Activated CD8-positive, alpha-beta memory T cell treated with anti-CD3 and anti-CD28 coated beads for 48 hours (primary cell): Measurements from ENCODE around the gene LDB3.
"Not testable (repeated sequence)": the region's sequence is repeated elsewhere in the genome, so short reads cannot be mapped to it uniquely, and the experiment has no call there.

Experiments used
- DNase-seq, 3 experiments: peaks; one replicate each; pipeline ENCODE4 v3.0.0-alpha.2; 2020; ENCODE audit warnings: low read depth in 2 of 3, low spot score in 2 of 3

LDB3 gene

DNA sequence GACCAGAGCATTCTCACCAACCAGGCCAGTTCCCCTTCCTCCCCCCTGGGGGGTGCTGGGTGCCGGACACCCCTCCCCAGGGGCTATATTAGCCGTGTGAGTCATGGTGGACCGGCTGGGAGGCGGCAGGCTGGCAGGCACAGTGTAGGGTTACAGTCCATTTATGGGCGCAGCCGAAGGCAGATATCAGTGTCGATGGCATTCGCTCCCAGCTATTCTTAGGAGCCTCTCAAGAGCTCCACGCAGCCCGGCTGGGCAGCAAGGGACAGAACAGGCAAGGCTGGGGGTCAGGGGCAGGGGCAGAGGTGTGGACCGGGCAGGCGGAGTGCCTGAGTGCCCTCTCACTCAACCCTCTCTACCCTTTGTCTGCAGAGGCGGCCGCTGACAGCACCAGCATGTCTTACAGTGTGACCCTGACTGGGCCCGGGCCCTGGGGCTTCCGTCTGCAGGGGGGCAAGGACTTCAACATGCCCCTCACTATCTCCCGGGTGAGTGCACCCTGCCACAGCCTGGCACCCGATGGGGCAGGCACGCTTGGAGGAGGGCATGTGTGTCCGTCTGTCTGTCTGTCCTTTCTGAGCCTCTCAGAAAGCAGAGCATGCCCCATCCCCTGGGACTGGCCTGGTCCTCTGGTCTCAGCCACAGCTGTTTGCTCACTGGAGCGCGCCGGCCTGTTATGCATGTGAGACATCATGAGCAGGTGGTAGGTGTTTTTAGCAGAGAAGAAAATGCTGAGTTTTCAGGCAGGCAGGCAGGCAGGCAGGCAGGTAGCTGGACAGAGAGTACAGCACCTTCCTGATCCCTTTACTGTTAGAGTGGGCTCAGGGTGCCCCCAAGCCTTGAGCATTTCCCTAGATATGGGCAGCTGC is at the start of gene LDB3:
TSS of gene LDB3 (plus strand) at position 215 of the 869 bp plus-strand sequence. CDS start at position 396, 181 bp downstream.
- no peak for DNase-seq

- no peak for DNase-seq
These were observed 40.0 kb upstream of the LDB3 start for GRCh38 chr10:86628311-86628710.

- DNase-seq, result no peak
These were observed 38.2 kb upstream of the LDB3 start for GRCh38 chr10:86630079-86630478.

DNA sequence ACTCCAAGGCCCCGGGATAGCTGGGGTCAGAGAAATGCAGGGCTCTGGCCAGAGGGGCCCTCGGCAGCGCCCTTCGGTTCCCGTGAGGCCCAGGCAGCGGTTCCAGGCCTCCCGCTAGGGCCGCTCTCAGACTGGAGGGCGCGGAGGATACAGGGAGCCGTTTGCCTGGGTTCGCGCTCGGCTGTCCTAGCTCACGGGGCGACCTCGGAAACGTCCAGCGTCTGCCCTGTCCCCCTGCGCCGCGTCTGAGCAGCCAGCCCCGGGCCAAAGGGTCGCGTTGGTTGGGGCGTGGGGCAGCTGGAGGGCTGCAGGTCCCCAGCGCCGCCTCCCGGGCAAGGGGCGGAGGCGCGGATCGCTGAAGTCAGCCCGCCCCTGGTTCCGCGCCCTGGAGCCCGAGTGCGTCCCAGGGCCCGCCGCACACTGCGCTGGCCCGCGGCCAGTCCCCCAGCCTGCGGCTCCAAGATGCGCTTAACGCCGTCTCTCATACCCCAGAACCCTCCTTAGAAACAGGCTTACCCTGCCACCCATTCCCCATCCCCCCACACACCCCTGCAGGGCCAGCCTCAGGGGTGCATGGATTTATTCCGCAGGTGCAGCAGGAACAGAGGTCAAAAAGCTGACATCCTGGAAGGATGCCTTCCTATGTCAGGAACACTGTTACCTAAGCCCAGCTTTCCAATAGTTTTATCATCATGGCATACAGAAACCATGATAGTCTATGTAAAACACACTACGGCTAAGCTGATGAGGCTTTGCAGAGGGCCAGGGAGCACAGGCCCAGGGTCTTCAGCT is 36.1 kb upstream of the LDB3 start:
- DNase-seq, result no peak

DNA sequence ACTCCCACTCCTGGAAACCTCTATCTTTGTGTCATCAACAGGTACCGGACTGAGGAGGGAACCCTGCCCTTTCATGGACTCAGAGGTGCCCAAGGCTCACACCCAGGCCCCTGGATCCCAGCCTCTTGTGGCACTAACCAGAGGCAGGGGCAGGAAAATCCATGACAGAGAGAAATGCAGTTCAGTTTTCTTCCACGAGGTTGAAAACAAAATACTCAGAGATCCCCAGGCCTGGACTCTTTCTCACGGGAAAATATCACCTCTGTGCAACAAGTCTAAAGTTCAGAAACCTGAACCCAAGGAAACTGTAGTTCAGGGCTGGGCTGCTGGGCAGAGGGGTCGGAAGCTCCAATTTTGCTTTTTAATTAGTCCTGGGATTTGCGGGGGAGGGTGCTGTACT is 35.4 kb upstream of the LDB3 start:
- no peak for DNase-seq

DNA sequence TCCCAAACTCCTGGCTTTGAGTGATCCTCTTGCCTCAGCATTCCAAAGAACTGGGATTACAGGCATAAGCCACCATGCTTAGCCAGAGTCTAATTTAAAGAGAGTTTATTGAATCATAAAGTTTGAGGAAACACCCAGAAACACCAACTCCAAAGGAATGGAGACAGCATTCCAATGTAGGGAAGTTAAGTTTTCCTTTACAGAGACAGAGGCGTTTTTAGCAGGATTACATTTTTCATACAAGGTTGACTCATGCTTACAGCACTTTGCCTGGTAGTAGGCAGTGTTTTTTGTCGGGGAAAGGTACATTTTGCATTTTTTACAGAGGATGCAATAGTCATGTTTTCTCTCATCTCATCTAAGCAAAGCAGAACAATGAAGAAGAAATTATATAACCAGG is 32.9 kb upstream of the LDB3 start:
- no peak for DNase-seq

GRCh38 chr10:86636311-86636710 is 32.0 kb upstream of the LDB3 start:
- DNase-seq, result no peak

- DNase-seq, result no peak
These were observed 26.3 kb upstream of the LDB3 start for GRCh38 chr10:86642021-86642420.

GRCh38 chr10:86642499-86642898 is 25.8 kb upstream of the LDB3 start:
- no peak for DNase-seq

DNA sequence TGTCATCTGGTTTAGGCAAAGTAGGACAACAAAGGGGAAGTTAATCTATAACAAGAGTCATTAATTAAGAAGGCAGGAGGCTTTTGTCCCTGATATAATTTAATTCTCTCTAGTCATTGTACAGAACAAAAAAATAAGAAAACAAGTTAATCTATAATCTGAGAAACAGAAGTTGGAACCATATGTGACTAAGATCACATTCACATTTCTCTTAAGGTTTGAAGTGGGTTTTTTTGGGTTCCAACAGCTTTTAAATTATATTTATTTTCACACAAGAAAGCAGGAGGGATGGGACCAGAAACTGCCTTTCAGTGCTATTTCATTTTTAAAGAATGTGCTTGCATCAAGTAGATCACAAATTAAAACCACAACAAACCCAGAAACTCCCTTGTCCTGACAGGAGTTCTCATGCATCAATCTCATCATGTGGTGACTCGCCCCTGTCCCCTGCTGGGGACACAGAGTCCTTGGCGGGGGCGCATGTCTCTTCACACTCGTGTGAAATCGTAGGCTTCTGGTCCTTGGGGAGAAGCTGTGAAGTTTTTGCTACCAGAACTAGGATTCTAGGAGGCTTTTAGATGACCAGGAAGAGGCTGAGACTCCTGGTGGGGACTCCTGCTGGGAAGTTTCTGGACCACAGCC is 24.0 kb upstream of the LDB3 start:
- DNase-seq, result no peak

DNA sequence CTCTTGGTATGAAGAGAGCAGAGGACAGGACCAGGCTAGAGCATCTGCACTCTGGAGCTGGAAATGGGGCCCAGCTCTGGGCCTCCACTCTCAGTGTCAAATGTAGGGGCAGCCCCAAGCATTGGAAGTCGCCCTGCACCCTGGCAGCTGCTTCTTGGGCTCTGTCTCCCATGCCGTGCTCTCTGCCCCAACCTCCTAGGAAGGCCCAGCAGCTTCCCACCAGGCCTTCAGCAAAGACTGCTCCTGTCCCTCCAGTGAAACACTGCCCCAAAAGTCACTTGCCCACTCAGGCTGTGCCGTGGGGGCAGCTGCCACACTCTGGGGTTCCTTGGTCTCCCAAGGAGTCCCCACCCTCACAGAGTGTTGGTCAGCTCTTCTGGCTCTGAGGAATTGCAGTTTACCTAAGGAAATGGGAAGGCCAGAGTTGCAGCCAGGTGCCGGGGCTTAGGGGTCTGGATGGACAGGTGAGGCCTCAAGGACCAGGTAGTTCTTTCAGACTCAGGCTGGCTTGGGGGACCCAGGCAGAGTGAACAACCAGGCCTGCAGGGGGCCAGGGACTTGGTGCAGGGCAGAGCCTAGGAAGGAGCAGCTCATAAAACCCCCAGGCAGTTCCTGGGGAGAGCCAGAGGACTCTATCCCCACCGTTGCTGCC is 23.4 kb upstream of the LDB3 start:
- no peak for DNase-seq

DNA sequence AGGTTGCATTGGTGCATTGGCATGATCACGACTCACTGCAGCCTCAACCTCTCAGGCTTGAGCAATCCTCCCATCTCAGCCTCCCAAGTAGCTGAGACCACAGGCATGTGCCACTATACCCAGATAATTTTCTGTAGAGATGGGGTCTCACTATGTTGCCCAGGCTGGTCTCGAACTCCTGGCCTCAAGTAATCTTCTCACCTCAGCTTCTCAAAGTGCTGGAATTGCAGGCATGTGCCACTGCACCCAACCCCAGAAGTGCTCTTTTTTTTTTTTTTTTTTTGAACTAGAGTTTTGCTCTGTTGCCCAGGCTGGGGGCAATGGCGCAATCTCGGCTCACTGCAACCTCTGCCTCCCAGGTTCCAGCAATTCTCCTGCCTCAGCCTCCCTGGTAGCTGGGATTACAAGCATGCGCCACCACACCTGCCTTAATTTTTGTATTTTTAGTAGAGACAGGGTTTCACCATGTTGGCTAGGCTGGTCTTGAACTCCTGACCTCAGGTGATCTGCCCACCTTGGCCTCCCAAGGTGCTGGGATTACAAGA is 22.6 kb upstream of the LDB3 start:
- not testable (repeated sequence) for DNase-seq

DNA sequence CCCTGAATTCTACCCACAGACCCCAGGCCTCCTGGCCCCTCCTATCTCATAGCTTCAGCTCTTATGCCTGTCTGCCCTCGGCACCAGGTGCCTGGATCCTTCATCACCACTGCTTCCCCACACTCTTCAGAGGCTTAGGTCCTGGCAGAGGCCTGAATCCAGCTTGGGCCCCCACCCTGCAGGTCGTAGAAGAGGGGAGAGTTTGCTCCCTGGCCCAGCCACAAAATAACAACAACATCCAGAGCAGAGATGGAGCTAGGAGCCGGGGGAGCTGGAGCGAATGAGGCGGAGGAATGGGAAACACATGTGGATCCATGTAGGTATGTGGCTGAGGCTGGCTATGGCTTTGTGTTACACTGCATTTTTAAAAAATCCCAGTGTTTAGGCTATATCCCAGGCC is 21.8 kb upstream of the LDB3 start:
- no peak for DNase-seq

- no peak for DNase-seq
These were observed 21.4 kb upstream of the LDB3 start for GRCh38 chr10:86646933-86647332.

DNA sequence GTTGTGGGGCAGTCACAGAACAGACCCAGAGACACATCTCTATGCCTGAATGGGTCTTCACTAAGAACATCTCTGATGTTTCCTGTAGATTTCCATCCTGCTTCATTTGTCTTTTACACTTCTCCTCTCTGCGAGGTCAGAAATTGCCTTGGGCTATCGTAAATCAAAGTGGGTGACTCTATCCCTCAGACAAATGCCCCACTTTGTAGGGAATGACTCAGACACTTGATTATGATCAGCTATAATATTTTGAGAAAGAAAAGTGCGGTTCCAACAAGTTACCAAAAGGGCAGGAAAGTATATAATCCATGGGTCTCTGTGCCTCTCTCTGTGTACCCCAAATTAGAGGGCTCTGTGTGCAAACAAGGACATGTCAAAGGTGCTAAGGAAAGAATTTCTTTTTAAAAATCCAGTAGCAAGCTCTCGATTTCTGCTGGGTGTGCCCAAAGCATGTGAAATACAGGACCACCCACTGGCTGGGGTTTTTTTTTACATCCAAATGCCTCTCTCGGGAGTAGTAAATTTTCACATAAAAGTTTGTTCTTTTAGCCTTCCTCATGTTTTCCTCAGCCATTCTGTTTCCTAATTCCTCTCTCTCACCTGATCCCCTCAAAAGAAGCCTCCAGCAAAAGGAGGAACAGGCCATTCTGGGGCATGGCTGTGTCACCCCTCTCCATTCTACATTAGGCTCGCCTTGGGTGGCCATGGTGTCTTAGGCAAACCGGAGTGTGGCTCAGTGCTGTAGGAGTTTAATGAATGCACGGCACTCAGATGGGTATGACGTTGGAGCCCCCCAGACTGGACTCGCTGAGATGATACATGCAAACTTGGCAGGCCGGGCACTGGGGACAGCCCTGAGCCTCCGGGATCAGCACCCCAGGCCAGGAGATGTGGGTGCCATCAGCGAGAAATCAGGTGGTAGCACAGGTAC is 20.3 kb upstream of the LDB3 start:
- DNase-seq, result no peak

GRCh38 chr10:86648704-86649427 is 19.4 kb upstream of the LDB3 start:
- no peak for DNase-seq

GRCh38 chr10:86649471-86650150 is 18.7 kb upstream of the LDB3 start:
- no peak for DNase-seq

DNA sequence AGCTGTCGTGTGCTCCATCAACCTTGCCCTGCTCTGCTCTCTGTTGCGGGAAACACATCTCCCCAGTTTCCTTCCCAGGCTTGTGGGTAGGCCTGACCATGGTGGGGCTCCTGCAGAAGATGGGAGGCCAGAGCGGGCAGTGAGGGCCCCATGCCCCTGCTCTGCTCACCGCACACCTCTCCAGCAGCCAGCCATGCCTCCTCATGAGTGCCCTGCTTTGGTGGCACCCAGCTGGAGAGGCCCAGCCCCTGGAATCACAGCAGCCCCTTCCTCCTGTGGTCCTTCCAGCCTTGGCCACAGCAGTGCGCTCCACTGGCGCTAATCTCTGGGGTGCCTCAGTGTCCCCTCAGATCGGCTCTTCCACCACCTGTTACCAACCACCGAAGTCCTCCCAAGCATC is 18.2 kb upstream of the LDB3 start:
- DNase-seq, result no peak

DNA sequence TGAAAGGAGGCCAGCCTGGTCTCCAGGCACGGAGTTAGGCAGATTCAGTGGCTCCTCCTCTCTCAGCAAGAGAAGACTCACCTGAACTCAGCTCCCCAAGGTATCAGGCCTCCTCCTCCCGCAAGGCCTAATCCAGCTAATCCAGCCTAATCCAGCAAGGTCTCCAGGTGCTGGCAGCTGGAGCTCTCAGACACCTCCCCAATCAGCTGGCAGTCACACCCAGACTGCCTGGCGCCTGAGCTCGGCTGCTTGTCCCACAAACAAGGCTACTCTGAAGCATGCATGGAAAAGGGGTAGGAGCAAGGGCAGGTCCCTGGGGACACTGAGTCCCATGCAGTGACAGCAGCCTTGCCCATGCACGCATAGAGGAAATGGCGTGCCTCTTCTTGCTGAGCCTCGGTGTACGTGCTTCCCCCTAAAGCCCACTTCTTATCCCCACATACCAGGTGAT is 17.3 kb upstream of the LDB3 start:
- DNase-seq, result no peak
